Hematopoietic multipotent progenitor cell treated with erythropoietin and hydrocortisone succinate and interleukin-3 and kit ligand, for 4 days (in vitro differentiated cells): ENCODE results near the gene FARS2.

Experiments
- DNase-seq: peaks from one replicate; pipeline ENCODE4 v3.0.0-alpha.2; 2015

FARS2 gene

GRCh38 chr6:5388326-5388725, 127.0 kb downstream of the FARS2 start:
- no peak for DNase-seq

DNA sequence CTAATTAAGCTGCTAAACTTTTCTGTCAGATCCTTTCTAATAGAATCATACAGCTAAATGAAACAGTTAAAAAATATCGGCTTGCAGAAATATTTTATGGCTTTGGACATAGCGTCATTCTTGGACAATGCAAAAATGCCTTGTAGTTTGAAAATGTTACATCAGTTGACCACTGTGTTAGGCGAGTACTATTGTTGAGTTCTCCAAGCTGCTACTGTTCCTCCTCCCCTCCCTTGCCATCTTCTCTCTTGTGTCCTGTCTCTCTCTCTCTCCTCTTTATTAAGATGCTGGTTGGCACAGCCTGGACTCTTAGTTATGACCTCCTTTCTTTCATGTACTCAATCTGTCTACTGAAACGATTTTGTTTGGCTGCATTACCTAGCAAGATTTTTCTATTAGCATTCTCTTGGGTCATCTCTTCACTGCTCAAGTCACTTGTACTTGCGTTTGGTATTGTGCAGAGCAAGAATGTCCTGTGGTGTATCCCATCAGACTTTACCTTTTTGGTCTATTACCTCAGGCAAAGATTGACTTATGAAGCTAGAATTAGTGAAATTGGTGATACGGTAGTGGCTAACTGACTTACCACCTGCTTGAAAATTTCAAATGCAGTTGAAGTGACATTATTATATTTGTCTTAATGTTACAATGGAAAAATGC, 127.9 kb downstream of the FARS2 start:
- DNase-seq = no peak

DNA sequence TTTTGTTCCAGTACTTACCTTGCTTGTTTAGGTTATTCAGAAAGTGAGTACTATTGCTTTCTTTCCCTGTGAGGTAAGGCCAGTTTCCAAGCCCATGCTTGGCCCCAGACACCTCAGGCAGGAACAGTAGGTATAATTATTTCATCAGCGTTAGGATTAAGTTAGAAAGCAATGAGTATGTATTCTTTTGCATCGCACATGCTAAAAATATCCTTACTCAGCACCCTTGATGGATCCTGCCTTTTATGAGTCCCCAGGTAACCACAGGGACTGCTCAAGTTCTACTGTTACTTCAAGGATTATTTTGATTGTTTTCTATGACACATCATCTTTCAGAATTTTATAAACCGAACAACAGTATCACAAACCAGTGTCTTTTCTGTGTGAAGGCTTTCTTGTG, 128.9 kb downstream of the FARS2 start:
- no peak for DNase-seq

GRCh38 chr6:5394280-5394679, 133.0 kb downstream of the FARS2 start:
- DNase-seq = no peak

GRCh38 chr6:5395719-5396118, 134.4 kb downstream of the FARS2 start:
- no peak for DNase-seq

DNA sequence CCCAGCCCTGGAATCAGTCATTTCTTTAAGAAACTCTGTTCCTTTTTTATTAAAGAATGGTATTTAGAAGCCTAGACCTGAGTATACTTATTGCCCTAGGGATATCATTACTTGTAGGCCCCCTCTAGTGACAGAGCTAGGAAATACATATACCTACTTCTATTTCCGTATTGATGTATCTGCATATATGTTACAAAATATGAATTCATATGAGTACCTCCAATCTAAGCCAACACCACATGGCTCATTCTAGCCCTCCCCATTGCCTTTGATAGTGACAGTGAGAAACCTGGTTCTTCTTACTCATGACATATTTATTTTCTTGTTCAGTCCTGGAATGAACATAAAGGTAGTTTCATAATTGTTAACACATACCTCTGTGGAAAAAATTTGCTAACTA, 137.2 kb downstream of the FARS2 start:
- DNase-seq = peak; percentile 88

DNA sequence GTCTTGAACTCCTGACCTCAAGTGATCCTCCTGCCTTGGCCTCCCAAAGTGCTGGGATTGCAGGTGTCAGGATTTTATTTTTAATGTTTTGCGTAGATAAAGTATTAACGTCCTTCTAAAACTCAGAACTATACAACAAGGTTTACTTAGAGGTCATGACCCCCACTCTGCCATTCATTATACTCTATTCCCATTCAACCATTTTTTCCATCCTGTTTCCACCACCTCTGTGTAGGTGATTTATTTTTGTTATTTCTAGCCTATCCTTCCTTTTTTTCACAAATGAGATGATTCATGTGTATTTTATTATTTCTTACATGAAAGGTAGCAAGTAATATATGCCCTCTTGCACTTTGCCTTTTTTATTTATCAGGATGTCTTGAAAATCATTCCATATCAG, 138.1 kb downstream of the FARS2 start:
- DNase-seq = no peak

DNA sequence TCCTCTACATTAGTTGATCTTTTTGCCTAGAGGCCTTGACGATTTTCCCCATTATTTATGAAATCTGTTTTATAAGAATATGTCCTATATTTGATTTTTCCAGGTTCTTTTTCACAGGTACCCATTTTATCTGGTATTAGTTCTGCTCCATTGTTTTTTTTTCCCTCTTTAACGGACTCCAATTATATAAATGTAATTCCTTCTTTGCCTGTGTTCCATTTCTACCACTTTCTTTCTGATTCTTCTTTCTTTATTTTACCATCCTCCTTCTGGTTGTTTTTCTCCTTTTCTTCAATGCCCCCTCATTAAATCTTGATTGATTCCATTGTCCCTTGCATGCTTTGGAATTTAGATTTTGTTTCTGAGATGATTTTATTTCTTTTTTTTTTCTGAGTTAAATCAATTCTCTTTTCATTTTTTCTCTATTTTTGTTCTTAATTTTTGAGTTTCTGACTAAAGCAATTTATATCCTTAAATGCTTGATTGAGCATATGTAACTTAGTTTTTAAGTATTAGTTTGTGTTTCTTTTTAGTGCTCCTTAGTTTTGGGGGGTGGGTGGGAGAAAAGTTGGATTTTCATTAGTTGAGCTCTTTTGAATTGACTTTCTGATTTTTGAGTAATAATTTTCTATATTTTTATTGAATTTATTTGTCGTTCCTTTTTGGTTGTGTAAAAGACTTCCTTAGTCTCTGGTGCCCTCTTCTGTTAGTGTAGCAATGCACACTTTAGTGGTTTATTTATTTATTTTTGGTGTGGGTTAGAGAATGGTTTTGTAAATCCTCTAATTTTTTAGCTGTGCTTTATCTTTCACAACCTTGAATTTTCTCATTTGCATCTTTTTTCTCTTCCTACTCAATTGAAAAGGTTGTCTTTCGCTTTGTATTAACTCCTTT, 140.8 kb downstream of the FARS2 start:
- DNase-seq = peak; percentile 68

- DNase-seq = no peak
These were observed 141.8 kb downstream of the FARS2 start for GRCh38 chr6:5403076-5403475.

DNA sequence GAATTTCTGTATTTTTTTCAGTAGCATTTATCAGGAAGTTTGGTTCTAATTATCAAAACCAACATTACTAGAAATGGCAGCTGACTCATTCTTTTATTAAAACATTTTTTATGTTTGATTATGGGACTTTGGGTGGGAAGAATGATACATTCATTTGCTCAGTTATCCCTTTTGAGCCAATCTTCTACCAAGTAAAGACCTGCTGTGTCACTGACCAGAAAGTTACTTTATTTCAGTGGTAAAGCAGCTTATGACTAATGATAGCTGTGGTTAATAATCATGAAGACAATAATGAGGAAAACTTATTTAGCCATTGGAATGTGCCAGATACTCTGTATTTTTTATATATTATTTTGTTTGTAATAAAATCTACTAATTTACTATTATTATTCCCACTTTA, 142.3 kb downstream of the FARS2 start:
- DNase-seq = peak; percentile 19

- peak; percentile 53 for DNase-seq
These were observed 144.7 kb downstream of the FARS2 start for GRCh38 chr6:5405976-5406375.

GRCh38 chr6:5411414-5411813, 150.1 kb downstream of the FARS2 start:
- no peak for DNase-seq

DNA sequence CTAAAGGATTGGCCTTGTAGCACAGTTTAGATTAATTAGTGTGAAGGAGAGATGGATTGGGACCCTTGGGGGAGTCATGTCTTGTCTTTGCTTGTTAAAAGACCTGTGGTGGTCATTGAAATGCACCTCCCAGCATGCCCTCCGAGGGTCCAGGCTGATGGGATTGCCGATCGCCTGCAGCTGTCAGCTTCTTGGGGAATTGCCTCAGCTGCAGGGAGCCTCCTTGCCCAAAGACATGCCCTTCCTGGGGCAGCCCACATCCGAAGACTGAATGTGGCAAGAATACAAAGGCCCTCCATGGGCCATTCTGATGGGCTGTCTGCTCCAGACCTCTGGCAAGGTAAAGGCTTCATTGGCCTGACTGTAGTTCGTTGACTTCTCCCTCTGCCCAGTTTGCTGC, 150.7 kb downstream of the FARS2 start:
- no peak for DNase-seq

- no peak for DNase-seq
These were observed 151.3 kb downstream of the FARS2 start for GRCh38 chr6:5412663-5413062.

- no peak for DNase-seq
These were observed 154.9 kb downstream of the FARS2 start for GRCh38 chr6:5416250-5416649.

- DNase-seq = peak; percentile 28
These were observed 161.1 kb downstream of the FARS2 start for GRCh38 chr6:5422321-5422915.

DNA sequence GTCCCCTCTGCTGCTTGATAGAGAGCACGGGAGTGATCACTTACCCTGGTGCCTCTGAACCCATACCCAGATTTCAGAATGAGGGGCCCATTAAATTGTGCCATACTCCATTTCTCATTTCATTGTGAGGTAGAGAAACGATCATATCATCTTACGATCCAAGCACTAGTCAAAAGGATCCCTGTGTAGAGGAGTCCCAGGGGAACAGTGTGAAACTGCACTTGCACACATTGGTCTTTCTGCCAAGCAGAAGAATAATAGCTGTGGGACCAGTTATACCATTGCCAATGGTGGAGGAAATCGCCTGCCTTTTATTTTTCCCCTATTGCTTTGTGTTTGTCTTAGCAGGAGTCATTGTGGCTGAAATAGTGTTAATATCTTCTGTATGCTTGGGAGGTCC, 161.9 kb downstream of the FARS2 start:
- DNase-seq = no peak

- DNase-seq = no peak
These were observed 163.4 kb downstream of the FARS2 start for GRCh38 chr6:5424726-5425125.

- DNase-seq = no peak
These were observed 164.0 kb downstream of the FARS2 start for GRCh38 chr6:5425267-5425666.

- DNase-seq = no peak
These were observed 164.5 kb downstream of the FARS2 start for GRCh38 chr6:5425797-5426196.

GRCh38 chr6:5427586-5427985, 166.3 kb downstream of the FARS2 start:
- no peak for DNase-seq

DNA sequence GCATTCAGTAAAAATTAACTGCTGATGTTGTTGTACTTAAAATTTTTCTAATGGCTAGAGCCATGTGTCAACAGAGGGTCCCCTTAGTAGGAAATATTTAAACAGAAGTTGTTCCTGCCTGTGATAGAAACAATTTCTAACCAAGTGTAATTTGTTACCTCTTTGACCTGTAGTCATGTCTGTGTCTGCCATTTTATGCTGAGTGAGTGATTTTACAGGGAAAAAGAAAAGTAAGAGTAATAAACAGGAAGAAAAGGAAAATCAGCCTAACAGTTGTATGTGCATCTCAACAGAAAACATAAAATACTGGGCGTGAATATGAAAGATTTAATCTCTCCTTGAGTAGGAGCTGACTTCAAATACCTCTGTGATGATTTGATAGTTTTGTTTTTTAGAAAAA, 172.0 kb downstream of the FARS2 start:
- no peak for DNase-seq

GRCh38 chr6:5435449-5435848, 174.1 kb downstream of the FARS2 start:
- no peak for DNase-seq
